HepG2 (cell line): ENCODE measurements around the gene ADCY7. TPM values are rescaled to one million over a fixed set of nuclear protein-coding genes. Genes with fewer than 3 reads are reported as not detected.

ENCODE experiments used
- ARNTL ChIP-seq: sonication (generic); formaldehyde crosslinking; IDR thresholded peaks from 2 replicates; pipeline ENCODE4 v1.4.0; 2020; ENCODE audit warnings: mild to moderate bottlenecking, missing genetic modification reagents
- FOSL1 ChIP-seq: sonication (generic); formaldehyde crosslinking; IDR thresholded peaks from 2 replicates; pipeline ENCODE4 v1.9.0; 2021; ENCODE audit warnings: missing genetic modification reagents, borderline replicate concordance
- GATAD1 ChIP-seq: IDR thresholded peaks from 2 replicates; pipeline ENCODE4 v1.6.1; 2016; ENCODE audit warnings: missing genetic modification reagents, missing compliant biosample characterization
- ISX ChIP-seq: sonication (generic); formaldehyde crosslinking; conservative IDR thresholded peaks from 2 replicates; pipeline ENCODE4 v1.5.0; 2020; ENCODE audit warnings: missing genetic modification reagents
- KDM2A ChIP-seq: sonication (generic); formaldehyde crosslinking; IDR thresholded peaks from 2 replicates; pipeline ENCODE4 v1.4.0; 2020; ENCODE audit warnings: low read depth, missing genetic modification reagents, borderline replicate concordance
- MEIS2 ChIP-seq: sonication (generic); formaldehyde crosslinking; IDR thresholded peaks from 2 replicates; pipeline ENCODE4 v1.9.0; 2021; ENCODE audit warnings: mild to moderate bottlenecking, missing genetic modification reagents
- NFE2L2 ChIP-seq: fragments of 150-350 bp; IDR thresholded peaks from 2 replicates; pipeline ENCODE4 v1.6.1; 2014; ENCODE audit warnings: low read length
- NR1H2 ChIP-seq: sonication (generic); formaldehyde crosslinking; IDR thresholded peaks from 2 replicates; pipeline ENCODE4 v1.8.1; 2022; ENCODE audit warnings: low read depth, missing genetic modification reagents, borderline replicate concordance
- NR3C1 ChIP-seq: sonication (generic); formaldehyde crosslinking; IDR thresholded peaks from 2 replicates; pipeline ENCODE4 v1.4.0; 2020; ENCODE audit warnings: missing genetic modification reagents
- POLR2AphosphoS5 ChIP-seq: IDR thresholded peaks from 2 replicates; pipeline ENCODE4 v1.6.1; 2012; ENCODE audit warnings: low read depth, low read length
- SP5 ChIP-seq: IDR thresholded peaks from 2 replicates; pipeline ENCODE4 v1.6.1; 2016; ENCODE audit warnings: low read depth, borderline replicate concordance
- STAG1 ChIP-seq: sonication (generic); formaldehyde crosslinking; IDR thresholded peaks from 2 replicates; pipeline ENCODE4 v1.4.0; 2020; ENCODE audit warnings: missing genetic modification reagents
- ZBTB20 ChIP-seq: sonication (generic); formaldehyde crosslinking; IDR thresholded peaks from 2 replicates; pipeline ENCODE4 v1.8.1; 2023; ENCODE audit warnings: missing genetic modification reagents, low read depth, mild to moderate bottlenecking, borderline replicate concordance
- ZHX1 ChIP-seq: sonication (generic); formaldehyde crosslinking; IDR thresholded peaks from 2 replicates; pipeline ENCODE4 v1.8.1; 2022; ENCODE audit warnings: low read depth, mild to moderate bottlenecking, missing genetic modification reagents
- ZNF20 ChIP-seq: sonication (generic); formaldehyde crosslinking; IDR thresholded peaks from 2 replicates; pipeline ENCODE4 v1.4.0; 2020; ENCODE audit warnings: mild to moderate bottlenecking, moderate library complexity, missing genetic modification reagents
- ZNF205 ChIP-seq: IDR thresholded peaks from 2 replicates; pipeline ENCODE4 v1.6.1; 2018; ENCODE audit warnings: missing biosample characterization, missing genetic modification reagents
- ZNF24 ChIP-seq: fragments of 450-650 bp; IDR thresholded peaks from 2 replicates; pipeline ENCODE4 v1.6.1; 2017; ENCODE audit warnings: antibody characterized with exemption, mild to moderate bottlenecking
- ZNF256 ChIP-seq: sonication (generic); formaldehyde crosslinking; conservative IDR thresholded peaks from 2 replicates; pipeline ENCODE4 v1.4.0; 2020; ENCODE audit warnings: missing genetic modification reagents
- polyA plus RNA-seq, 8 experiments: library from polyadenylated mRNA; depleted of rRNA in 3 of 8; stranded (reverse) in 7 of 8; unstranded in 1 of 8; fragments of >200 nt; fragmentation: Illumina TruSeq in 4 of 8; extraction: Trizol in 4 of 8; gene quantifications; 2 replicates each; pipeline versions ENCODE4 v1.2.1 to v1.2.3, GENCODE V29; 2011 to 2016; ENCODE audit warnings: low read depth in 4 of 8, missing spikeins in 1 of 8, mixed read lengths in 1 of 8; ENCODE audit not compliant: insufficient read depth in 1 of 8
- total RNA-seq, 5 experiments: library from RNA; depleted of rRNA; stranded (reverse); fragments of >200 nt; fragmentation: Illumina TruSeq; extraction: Trizol; gene quantifications; 2 replicates each; pipeline ENCODE4 v1.2.3, GENCODE V29; 2016; ENCODE audit warnings: low read depth in 1 of 5
- TF ChIP-seq, protein P1 (sequence below): sonication (generic); formaldehyde crosslinking; IDR thresholded peaks from 2 replicates; pipeline ENCODE4 v1.9.0; 2022; ENCODE audit warnings: missing genetic modification reagents, mild to moderate bottlenecking, borderline replicate concordance
- TF ChIP-seq, protein P2 (sequence below): IDR thresholded peaks from 2 replicates; pipeline ENCODE4 v1.6.1; 2018; ENCODE audit warnings: missing genetic modification reagents, mild to moderate bottlenecking, missing compliant biosample characterization
- TF ChIP-seq, protein P3 (sequence below): sonication (generic); formaldehyde crosslinking; IDR thresholded peaks from 2 replicates; pipeline ENCODE4 v1.5.0; 2020; ENCODE audit warnings: missing genetic modification reagents

The ADCY7 gene
- total and polyA plus RNA-seq, 2 of the 13 experiments (the other 11 are each of a cell fraction or from before 2014, with no cell fraction given) = 2.2 to 4.3 TPM

GRCh38 chr16:50313596-50314478 is 47.5 kb downstream of the ADCY7 start (continued):
- TF ChIP-seq MEIS2 (CRISPR knock-in tag) = 0 out of 2 replicates have a peak, but pooled peaks have one; percentile 34
- peak; percentile 71; the same call in 1 of the 2 replicates for TF ChIP-seq KDM2A
- no peak for TF ChIP-seq NR1H2 (CRISPR knock-in tag)
- TF ChIP-seq ZNF205 (CRISPR knock-in tag) = peak; percentile 70; the same call in 1 of the 2 replicates
- TF ChIP-seq, protein P1, sequence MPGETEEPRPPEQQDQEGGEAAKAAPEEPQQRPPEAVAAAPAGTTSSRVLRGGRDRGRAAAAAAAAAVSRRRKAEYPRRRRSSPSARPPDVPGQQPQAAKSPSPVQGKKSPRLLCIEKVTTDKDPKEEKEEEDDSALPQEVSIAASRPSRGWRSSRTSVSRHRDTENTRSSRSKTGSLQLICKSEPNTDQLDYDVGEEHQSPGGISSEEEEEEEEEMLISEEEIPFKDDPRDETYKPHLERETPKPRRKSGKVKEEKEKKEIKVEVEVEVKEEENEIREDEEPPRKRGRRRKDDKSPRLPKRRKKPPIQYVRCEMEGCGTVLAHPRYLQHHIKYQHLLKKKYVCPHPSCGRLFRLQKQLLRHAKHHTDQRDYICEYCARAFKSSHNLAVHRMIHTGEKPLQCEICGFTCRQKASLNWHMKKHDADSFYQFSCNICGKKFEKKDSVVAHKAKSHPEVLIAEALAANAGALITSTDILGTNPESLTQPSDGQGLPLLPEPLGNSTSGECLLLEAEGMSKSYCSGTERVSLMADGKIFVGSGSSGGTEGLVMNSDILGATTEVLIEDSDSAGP = peak; percentile 60; the same call in 1 of the 2 replicates
- TF ChIP-seq ZNF24 = no peak
- peak; percentile 2; the same call in 1 of the 2 replicates for TF ChIP-seq POLR2AphosphoS5
- no peak for TF ChIP-seq ZBTB20 (CRISPR knock-in tag)
- TF ChIP-seq FOSL1 (CRISPR knock-in tag) = peak; percentile 35; the same call in 1 of the 2 replicates
- 0 out of 2 replicates have a peak, but pooled peaks have one; percentile 56 for TF ChIP-seq ZHX1 (CRISPR knock-in tag)
- TF ChIP-seq, protein P2, sequence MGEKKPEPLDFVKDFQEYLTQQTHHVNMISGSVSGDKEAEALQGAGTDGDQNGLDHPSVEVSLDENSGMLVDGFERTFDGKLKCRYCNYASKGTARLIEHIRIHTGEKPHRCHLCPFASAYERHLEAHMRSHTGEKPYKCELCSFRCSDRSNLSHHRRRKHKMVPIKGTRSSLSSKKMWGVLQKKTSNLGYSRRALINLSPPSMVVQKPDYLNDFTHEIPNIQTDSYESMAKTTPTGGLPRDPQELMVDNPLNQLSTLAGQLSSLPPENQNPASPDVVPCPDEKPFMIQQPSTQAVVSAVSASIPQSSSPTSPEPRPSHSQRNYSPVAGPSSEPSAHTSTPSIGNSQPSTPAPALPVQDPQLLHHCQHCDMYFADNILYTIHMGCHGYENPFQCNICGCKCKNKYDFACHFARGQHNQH (CRISPR knock-in tag) = 0 out of 2 replicates have a peak, but pooled peaks have one; percentile 42
- TF ChIP-seq ISX (CRISPR knock-in tag) = no peak
- 0 out of 2 replicates have a peak, but pooled peaks have one; percentile 16 for TF ChIP-seq ARNTL (CRISPR knock-in tag)
- no peak for TF ChIP-seq NR3C1 (CRISPR knock-in tag)
- 0 out of 2 replicates have a peak, but pooled peaks have one; percentile 24 for TF ChIP-seq ZNF256 (CRISPR knock-in tag)
- peak; percentile 20; the same call in 1 of the 2 replicates for TF ChIP-seq STAG1
- TF ChIP-seq, protein P3, sequence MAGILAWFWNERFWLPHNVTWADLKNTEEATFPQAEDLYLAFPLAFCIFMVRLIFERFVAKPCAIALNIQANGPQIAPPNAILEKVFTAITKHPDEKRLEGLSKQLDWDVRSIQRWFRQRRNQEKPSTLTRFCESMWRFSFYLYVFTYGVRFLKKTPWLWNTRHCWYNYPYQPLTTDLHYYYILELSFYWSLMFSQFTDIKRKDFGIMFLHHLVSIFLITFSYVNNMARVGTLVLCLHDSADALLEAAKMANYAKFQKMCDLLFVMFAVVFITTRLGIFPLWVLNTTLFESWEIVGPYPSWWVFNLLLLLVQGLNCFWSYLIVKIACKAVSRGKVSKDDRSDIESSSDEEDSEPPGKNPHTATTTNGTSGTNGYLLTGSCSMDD (CRISPR knock-in tag) = 0 out of 2 replicates have a peak, but pooled peaks have one; percentile 55
- no peak for TF ChIP-seq ZNF20 (CRISPR knock-in tag)
- TF ChIP-seq GATAD1 (CRISPR knock-in tag) = peak; percentile 28; the same call in 1 of the 2 replicates
- TF ChIP-seq SP5 = no peak
- TF ChIP-seq NFE2L2 = peak; percentile 29; the same call in 1 of the 2 replicates
